Liver (tissue), 9 donors: ENCODE data around the gene CCDC6. TPM values are rescaled to one million over a fixed set of nuclear protein-coding genes. Genes with fewer than 3 reads are reported as not detected.
A peak's percentile ranks its signal among the peaks of the same experiment; 100 is the strongest.

Experiments
- DNase-seq: peaks from one replicate; pipeline ENCODE4 v3.0.0-alpha.2; 2017; ENCODE audit warnings: low spot score
- H3K27ac ChIP-seq, 2 donors: one replicate each; pipeline ENCODE4 v1.7.0; 2013; ENCODE audit warnings: inconsistent platforms in 2 of 2, low read length in 2 of 2, control low read depth in 1 of 2, low read depth in 1 of 2, mild to moderate bottlenecking in 1 of 2
- H3K27me3 ChIP-seq, 4 donors: one replicate each; pipeline versions ENCODE4 v1.6.1 to v1.7.0; 2013; ENCODE audit warnings: low read length in 3 of 4, inconsistent platforms in 1 of 4, mild to moderate bottlenecking in 1 of 4, moderate library complexity in 1 of 4; ENCODE audit not compliant: control insufficient read depth in 4 of 4, insufficient read depth in 4 of 4
- H3K36me3 ChIP-seq, 4 donors: one replicate each; pipeline versions ENCODE4 v1.6.1 to v1.7.0; 2013; ENCODE audit warnings: low read length in 3 of 4, mild to moderate bottlenecking in 3 of 4, low read depth in 1 of 4, moderate library complexity in 1 of 4; ENCODE audit not compliant: control insufficient read depth in 4 of 4, insufficient read depth in 3 of 4
- H3K4me1 ChIP-seq, 4 donors: one replicate each; pipeline versions ENCODE4 v1.6.1 to v1.7.0; 2013; ENCODE audit warnings: low read length in 3 of 4, mild to moderate bottlenecking in 3 of 4, moderate library complexity in 1 of 4; ENCODE audit not compliant: control insufficient read depth in 4 of 4, insufficient read depth in 4 of 4
- H3K4me3 ChIP-seq, 3 donors: one replicate each; pipeline versions ENCODE4 v1.6.1 to v1.7.0; 2013; ENCODE audit warnings: low read length in 3 of 3, control low read depth in 1 of 3, low read depth in 1 of 3, mild to moderate bottlenecking in 1 of 3
- H3K9ac ChIP-seq, 2 donors: one replicate each; pipeline ENCODE4 v1.7.0; 2013; ENCODE audit warnings: low read length in 2 of 2, mild to moderate bottlenecking in 2 of 2, moderate library complexity in 2 of 2, control low read depth in 1 of 2, low read depth in 1 of 2
- H3K9me3 ChIP-seq, 4 donors: one replicate each; pipeline versions ENCODE4 v1.6.1 to v1.7.0; 2013; ENCODE audit warnings: low read length in 3 of 4; ENCODE audit not compliant: control insufficient read depth in 4 of 4
- EGR1 ChIP-seq, 2 donors: IDR thresholded peaks; 2 replicates each; pipeline ENCODE4 v1.6.1; 2016 to 2018; ENCODE audit warnings: antibody characterized with exemption in 2 of 2, low read depth in 2 of 2
- FOXA1 ChIP-seq: IDR thresholded peaks from 2 replicates; pipeline ENCODE4 v1.6.1; 2016; ENCODE audit warnings: antibody characterized with exemption
- HNF4A ChIP-seq, 2 donors: conservative IDR thresholded peaks; 2 replicates each; pipeline ENCODE4 v1.6.1; 2016; ENCODE audit warnings: antibody characterized with exemption in 2 of 2, mild to moderate bottlenecking in 2 of 2
- HNF4G ChIP-seq: IDR thresholded peaks from 2 replicates; pipeline ENCODE4 v1.6.1; 2016; ENCODE audit warnings: antibody characterized with exemption
- JUND ChIP-seq, 2 donors: IDR thresholded peaks; 2 replicates each; pipeline ENCODE4 v1.6.1; 2016; ENCODE audit warnings: antibody characterized with exemption in 2 of 2
- NR2F2 ChIP-seq: IDR thresholded peaks from 2 replicates; pipeline ENCODE4 v1.6.1; 2016; ENCODE audit warnings: antibody characterized with exemption
- RAD21 ChIP-seq, 2 donors: IDR thresholded peaks; 2 replicates each; pipeline ENCODE4 v1.6.1; 2016; ENCODE audit warnings: antibody characterized with exemption in 2 of 2, mild to moderate bottlenecking in 2 of 2
- SP1 ChIP-seq: IDR thresholded peaks from 2 replicates; pipeline ENCODE4 v1.6.1; 2018; ENCODE audit warnings: antibody characterized with exemption, mild to moderate bottlenecking
- TAF1 ChIP-seq: conservative IDR thresholded peaks from 2 replicates; pipeline ENCODE4 v1.6.1; 2016; ENCODE audit warnings: antibody characterized with exemption, mild to moderate bottlenecking
- YY1 ChIP-seq: IDR thresholded peaks from 2 replicates; pipeline ENCODE4 v1.6.1; 2016; ENCODE audit warnings: antibody characterized with exemption, mild to moderate bottlenecking
- WGBS: extraction: QIAGEN DNeasy Blood & Tissue Kit; methylation state at CpG from one replicate; pipeline ENCODE4 v1.1.7; 2013; 5-methylcytosine and 5-hydroxymethylcytosine counted together
- polyA plus RNA-seq, 2 donors: library from polyadenylated mRNA; stranded (reverse) in 1 of 2; unstranded in 1 of 2; fragments of 200-250 nt in 1 of 2; fragments of >200 nt in 1 of 2; fragmentation: Nextera tagmentation in 1 of 2; extraction: Ambion mirVana in 1 of 2; gene quantifications; one replicate each; pipeline versions ENCODE4 v1.2.1 to v1.2.3, GENCODE V29; 2013 to 2015
- total RNA-seq, 2 donors: library from RNA; depleted of rRNA; stranded (reverse); fragments of >200 nt; gene quantifications; one replicate each; pipeline ENCODE4 v1.2.3, GENCODE V29; 2014
- TF ChIP-seq, protein P1 (sequence below): fragments of 150-350 bp; IDR thresholded peaks from 2 replicates; pipeline ENCODE4 v1.5.1; 2017; ENCODE audit warnings: improper control_type of control experiment, low read depth, low read length; ENCODE audit not compliant: missing input control
- donor health status: healthy.
- donor health status: healthy.
- donor health status: healthy.
- donor health status: healthy.
- donor health status: healthy.

CCDC6 gene
- total and polyA plus RNA-seq, 4 donors: 4.7 to 14.3 (median 8.8) TPM

DNA sequence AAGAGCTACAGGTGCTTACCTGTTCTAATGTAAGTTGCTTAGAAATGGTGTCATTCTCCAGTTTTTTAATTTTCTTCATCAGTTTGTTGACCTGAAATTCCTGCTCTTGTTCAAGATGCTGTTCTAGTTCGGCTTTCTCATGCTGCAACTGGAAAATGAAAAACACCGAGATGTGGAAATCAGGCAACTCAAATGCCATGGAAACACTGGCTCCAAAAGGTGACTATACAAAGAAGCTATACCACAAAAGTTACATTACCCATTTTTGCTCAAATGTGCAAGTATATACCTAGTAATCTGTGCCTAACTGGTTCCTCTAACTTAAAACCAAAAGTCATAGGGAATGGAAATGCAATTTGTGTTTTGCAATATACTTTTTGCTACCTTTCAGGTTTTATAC is 73.8 kb downstream of the CCDC6 start:
- WGBS: 92% methylated on average over 2 of the region's 2 CpGs

DNA sequence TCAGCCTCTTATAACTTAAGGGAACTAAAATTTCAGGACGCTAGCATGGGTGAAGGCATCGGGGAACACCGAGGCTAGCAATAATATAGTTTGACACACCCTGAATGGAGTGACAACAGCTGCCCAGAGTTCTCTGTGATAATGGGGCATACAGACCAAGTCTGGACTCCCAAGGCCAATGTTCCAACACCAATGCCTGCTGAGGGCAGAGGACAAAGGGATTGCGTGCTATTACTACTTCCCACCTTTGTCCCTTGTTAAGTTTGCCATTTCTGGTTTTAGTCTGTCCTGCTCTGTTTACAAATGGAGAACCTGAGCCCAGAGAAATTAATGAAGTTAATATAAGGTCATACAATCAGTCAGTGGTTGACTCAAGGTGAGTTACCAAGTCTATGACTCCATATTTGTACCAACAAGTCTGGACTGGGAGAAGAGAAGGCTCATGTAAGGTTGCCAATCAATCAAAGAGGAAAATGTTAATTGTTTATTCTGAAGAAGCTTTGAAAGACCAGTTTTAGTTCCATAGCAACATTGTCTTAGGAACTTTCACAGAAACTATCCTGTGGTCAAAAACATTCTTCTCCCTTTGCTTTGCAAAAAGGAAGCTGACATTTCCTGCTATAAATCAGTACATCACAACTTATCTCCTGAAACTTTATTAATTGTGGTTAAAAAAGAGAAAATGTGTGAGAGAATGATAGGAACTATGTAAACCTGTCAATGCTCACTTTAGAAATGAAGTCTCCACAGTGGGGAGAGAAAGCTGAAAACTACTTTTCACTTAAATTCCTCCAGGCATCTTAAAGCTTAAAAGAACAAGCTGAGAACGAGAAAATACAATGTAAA is 74.5 kb downstream of the CCDC6 start:
- Histone ChIP-seq H3K27me3 (no peaks in the 10 kb centered on the region), H3K9ac (no peak overlapping the region), H3K9me3 (no peaks in the 10 kb centered on the region), H3K27ac (no peak overlapping the region), H3K4me3 (no peak overlapping the region), H3K36me3 (peaks cover 0 to 3% (median 1%) of the 10 kb centered on the region in 4 donors), H3K4me1 (peaks cover 0 to 6% (median 1%) of the 10 kb centered on the region in 4 donors)
- TF ChIP-seq FOXA1 (no peak), HNF4G (no peak), HNF4A (conservative IDR thresholded peaks at IDR 0.05) (peak; percentile 36 to 66)
- TF ChIP-seq, protein P1, sequence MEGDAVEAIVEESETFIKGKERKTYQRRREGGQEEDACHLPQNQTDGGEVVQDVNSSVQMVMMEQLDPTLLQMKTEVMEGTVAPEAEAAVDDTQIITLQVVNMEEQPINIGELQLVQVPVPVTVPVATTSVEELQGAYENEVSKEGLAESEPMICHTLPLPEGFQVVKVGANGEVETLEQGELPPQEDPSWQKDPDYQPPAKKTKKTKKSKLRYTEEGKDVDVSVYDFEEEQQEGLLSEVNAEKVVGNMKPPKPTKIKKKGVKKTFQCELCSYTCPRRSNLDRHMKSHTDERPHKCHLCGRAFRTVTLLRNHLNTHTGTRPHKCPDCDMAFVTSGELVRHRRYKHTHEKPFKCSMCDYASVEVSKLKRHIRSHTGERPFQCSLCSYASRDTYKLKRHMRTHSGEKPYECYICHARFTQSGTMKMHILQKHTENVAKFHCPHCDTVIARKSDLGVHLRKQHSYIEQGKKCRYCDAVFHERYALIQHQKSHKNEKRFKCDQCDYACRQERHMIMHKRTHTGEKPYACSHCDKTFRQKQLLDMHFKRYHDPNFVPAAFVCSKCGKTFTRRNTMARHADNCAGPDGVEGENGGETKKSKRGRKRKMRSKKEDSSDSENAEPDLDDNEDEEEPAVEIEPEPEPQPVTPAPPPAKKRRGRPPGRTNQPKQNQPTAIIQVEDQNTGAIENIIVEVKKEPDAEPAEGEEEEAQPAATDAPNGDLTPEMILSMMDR: no peak
- WGBS: 80% methylated on average over 5 of the region's 5 CpGs
- no peak for DNase-seq

More for the DNA sequence above, 73.8 kb downstream of the CCDC6 start:
- DNase-seq: no peak
- Histone ChIP-seq H3K4me3 (no peak overlapping the region), H3K27ac (no peak overlapping the region), H3K4me1 (peaks cover 0 to 6% (median 1%) of the 10 kb centered on the region in 4 donors), H3K9ac (no peak overlapping the region), H3K36me3 (peaks cover 0 to 3% (median 1%) of the 10 kb centered on the region in 4 donors), H3K27me3 (no peaks in the 10 kb centered on the region), H3K9me3 (no peaks in the 10 kb centered on the region)
- TF ChIP-seq TAF1: no peak
- TF ChIP-seq JUND (IDR thresholded peaks at IDR 0.05): no peak
- TF ChIP-seq SP1: no peak

DNA sequence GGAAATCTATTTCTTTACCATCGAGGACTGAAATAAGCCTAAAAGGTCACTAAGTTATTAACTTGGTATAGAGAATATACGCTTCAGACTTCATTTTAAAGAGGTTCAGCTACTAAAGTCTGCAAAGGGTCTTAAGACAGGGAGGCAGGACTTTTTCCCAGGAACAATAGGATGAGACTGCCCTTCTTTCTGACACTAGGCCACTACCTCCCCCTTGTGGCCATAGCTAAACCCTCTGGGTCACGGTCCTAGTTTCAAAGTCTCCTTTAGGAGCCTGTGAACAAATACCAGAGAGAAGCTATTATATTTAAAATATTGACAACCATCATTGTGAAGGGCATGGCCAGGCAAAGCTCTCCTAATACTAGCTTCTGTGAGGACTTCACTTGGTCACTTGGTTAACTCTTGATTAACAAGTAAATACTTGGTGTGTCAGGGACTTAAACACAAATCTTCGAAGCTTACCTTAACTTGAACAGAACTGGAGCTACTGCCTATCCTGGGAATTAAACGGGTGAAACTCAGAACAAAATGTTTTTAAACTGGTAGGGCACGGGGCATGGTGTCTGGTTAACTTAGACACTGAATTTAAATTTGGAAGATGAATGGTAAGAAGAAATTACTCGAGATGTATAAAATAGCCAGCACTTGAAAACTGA is 75.6 kb downstream of the CCDC6 start:
- Histone ChIP-seq H3K9me3 (no peaks in the 10 kb centered on the region), H3K27me3 (no peaks in the 10 kb centered on the region), H3K27ac (no peak overlapping the region), H3K36me3 (peaks cover 0 to 3% (median 1%) of the 10 kb centered on the region in 4 donors), H3K4me1 (peaks cover 0 to 6% (median 1%) of the 10 kb centered on the region in 4 donors), H3K9ac (no peak overlapping the region), H3K4me3 (no peak overlapping the region)
- TF ChIP-seq HNF4A (conservative IDR thresholded peaks at IDR 0.05) (peak in 1 of 2 donors; percentile 62), YY1 (no peak), TAF1 (no peak), NR2F2 (no peak), HNF4G (peak; percentile 9), EGR1 (IDR thresholded peaks at IDR 0.05; ENCODE audit: low read depth in 2 of 2) (no peak), RAD21 (IDR thresholded peaks at IDR 0.05) (peak; percentile 57 to 83)
- TF ChIP-seq, protein P1: peak; percentile 49
- peak; percentile 45 for DNase-seq
- 87% methylated on average over 7 of the region's 7 CpGs for WGBS
